Loucy (cell line): ENCODE results near the gene EXTL2.
"Not testable (repeated sequence)": the region's sequence is repeated elsewhere in the genome, so short reads cannot be mapped to it uniquely, and the experiment has no call there.

Experiments
- H2AFZ ChIP-seq: fragments of 200-600 bp; sonication (generic); 2 replicates; pipeline ENCODE4 v1.6.0; 2016; ENCODE audit warnings: antibody characterized with exemption, mild to moderate bottlenecking, low read length, moderate library complexity
- H3F3A ChIP-seq: fragments of 200-600 bp; 2 replicates; pipeline ENCODE4 v1.6.0; 2016; ENCODE audit warnings: antibody characterized with exemption, low read depth, mild to moderate bottlenecking
- H3K27me3 ChIP-seq: fragments of 200-600 bp; sonication (generic); 2 replicates; pipeline ENCODE4 v1.6.1; 2014; ENCODE audit warnings: low read length, mild to moderate bottlenecking; ENCODE audit not compliant: insufficient read depth, poor library complexity, severe bottlenecking
- H3K36me3 ChIP-seq: fragments of 200-600 bp; sonication (generic); 2 replicates; pipeline ENCODE4 v1.6.1; 2016; ENCODE audit warnings: low read length; ENCODE audit not compliant: insufficient read depth
- H3K4me1 ChIP-seq: fragments of 200-600 bp; sonication (generic); 2 replicates; pipeline ENCODE4 v1.5.1; 2014; ENCODE audit warnings: low read length, mild to moderate bottlenecking; ENCODE audit not compliant: insufficient read depth, poor library complexity, severe bottlenecking
- H3K4me2 ChIP-seq: fragments of 200-600 bp; sonication (generic); 2 replicates; pipeline ENCODE4 v1.6.0; 2014; ENCODE audit warnings: antibody characterized with exemption, low read length, low read depth, mild to moderate bottlenecking; ENCODE audit not compliant: poor library complexity, severe bottlenecking
- H3K4me3 ChIP-seq: fragments of 200-600 bp; sonication (generic); 2 replicates; pipeline ENCODE4 v1.5.1; 2014; ENCODE audit warnings: low read length, mild to moderate bottlenecking, mixed read lengths; ENCODE audit not compliant: poor library complexity, severe bottlenecking
- H3K79me2 ChIP-seq: fragments of 200-600 bp; sonication (generic); 2 replicates; pipeline ENCODE4 v1.6.1; 2014; ENCODE audit warnings: low read length; ENCODE audit not compliant: insufficient read depth
- H3K9ac ChIP-seq: fragments of 200-600 bp; sonication (generic); 2 replicates; pipeline ENCODE4 v1.6.0; 2014; ENCODE audit warnings: mild to moderate bottlenecking, low read depth, low read length, moderate library complexity; ENCODE audit not compliant: poor library complexity, severe bottlenecking
- H3K9me2 ChIP-seq: fragments of 200-600 bp; sonication (generic); replicated peaks from 2 replicates; pipeline ENCODE4 v1.6.1; 2016; ENCODE audit warnings: low read depth, low read length, mixed read lengths
- H3K9me3 ChIP-seq: fragments of 200-600 bp; sonication (generic); 2 replicates; pipeline ENCODE4 v1.6.1; 2014; ENCODE audit warnings: mild to moderate bottlenecking, antibody characterized with exemption, low read length, low read depth; ENCODE audit not compliant: insufficient read depth
- H4K20me1 ChIP-seq: fragments of 200-600 bp; sonication (generic); 2 replicates; pipeline ENCODE4 v1.6.0; 2014; ENCODE audit warnings: antibody characterized with exemption, low read length, mild to moderate bottlenecking; ENCODE audit not compliant: insufficient read depth, poor library complexity, severe bottlenecking
- CTCF ChIP-seq: fragments of 200-600 bp; sonication (generic); conservative IDR thresholded peaks from 2 replicates; pipeline ENCODE4 v1.5.1; 2014; ENCODE audit warnings: mild to moderate bottlenecking, antibody characterized with exemption, low read length
- EZH2phosphoT487 ChIP-seq: fragments of 200-600 bp; IDR thresholded peaks from 2 replicates; pipeline ENCODE4 v1.6.1; 2018; ENCODE audit warnings: antibody characterized with exemption, mild to moderate bottlenecking, moderate library complexity, borderline replicate concordance

EXTL2 gene

GRCh38 chr1:100941580-100942216 is 47.1 kb upstream of the EXTL2 start:
- peaks cover 30% of the 10 kb centered on the region; the same call in 1 of the 2 replicates for H3K36me3 ChIP-seq

GRCh38 chr1:100941098-100941527 is 46.5 kb upstream of the EXTL2 start:
- no peak overlapping the region for H3K4me2 ChIP-seq

More at GRCh38 chr1:100941580-100942216, 47.1 kb upstream of the EXTL2 start:
- no peaks in the 10 kb centered on the region for H3K9me3 ChIP-seq
- TF ChIP-seq CTCF (no peak), EZH2phosphoT487 (no peak)
- no peaks in the 10 kb centered on the region for H3K79me2 ChIP-seq
- no peaks in the 10 kb centered on the region for H3K27me3 ChIP-seq
- no peaks in the 10 kb centered on the region for H3K9me2 ChIP-seq
- H3K4me3 ChIP-seq = no peak overlapping the region
- H3K4me1 ChIP-seq = no peaks in the 10 kb centered on the region
- no peaks in the 10 kb centered on the region for H4K20me1 ChIP-seq
- H2AFZ ChIP-seq = no peak overlapping the region
- no peak overlapping the region for H3K4me2 ChIP-seq
- no peak overlapping the region for H3K9ac ChIP-seq
- no peaks in the 10 kb centered on the region for H3F3A ChIP-seq

GRCh38 chr1:100936194-100936967 is 41.7 kb upstream of the EXTL2 start:
- peaks cover 6% of the 10 kb centered on the region for H3K4me1 ChIP-seq
- TF ChIP-seq CTCF = no peak
- no peak for TF ChIP-seq EZH2phosphoT487
- H3K9ac ChIP-seq = no peak overlapping the region
- no peaks in the 10 kb centered on the region for H3K79me2 ChIP-seq
- no peaks in the 10 kb centered on the region for H4K20me1 ChIP-seq
- H3K9me2 ChIP-seq = no peaks in the 10 kb centered on the region
- H3K4me2 ChIP-seq = no peak overlapping the region
- no peak overlapping the region for H3K4me3 ChIP-seq
- peaks cover 35% of the 10 kb centered on the region; the same call in 1 of the 2 replicates for H3K36me3 ChIP-seq
- H3K9me3 ChIP-seq = no peaks in the 10 kb centered on the region
- no peaks in the 10 kb centered on the region for H3F3A ChIP-seq
- no peaks in the 10 kb centered on the region for H3K27me3 ChIP-seq
- H2AFZ ChIP-seq = no peak overlapping the region

More at GRCh38 chr1:100941098-100941527, 46.5 kb upstream of the EXTL2 start:
- Histone ChIP-seq H3K9me3 (no peaks in the 10 kb centered on the region), H3F3A (no peaks in the 10 kb centered on the region), H2AFZ (no peak overlapping the region), H3K27me3 (no peaks in the 10 kb centered on the region), H3K4me1 (no peaks in the 10 kb centered on the region), H3K4me3 (no peak overlapping the region), H3K9ac (no peak overlapping the region), H3K9me2 (no peaks in the 10 kb centered on the region), H3K36me3 (peaks cover 33% of the 10 kb centered on the region; the same call in 1 of the 2 replicates), H4K20me1 (no peaks in the 10 kb centered on the region), H3K79me2 (no peaks in the 10 kb centered on the region)
- no peak for TF ChIP-seq CTCF
- no peak for TF ChIP-seq EZH2phosphoT487

- peaks cover 30% of the 10 kb centered on the region; the same call in 1 of the 2 replicates for H3K36me3 ChIP-seq
- H3K79me2 ChIP-seq, H3K27me3 ChIP-seq: not testable (repeated sequence)
Measured at GRCh38 chr1:100933555-100933954, 38.9 kb upstream of the EXTL2 start.

More at GRCh38 chr1:100933555-100933954, 38.9 kb upstream of the EXTL2 start:
- H4K20me1 ChIP-seq, H3K9me3 ChIP-seq, H3K9me2 ChIP-seq, H2AFZ ChIP-seq, H3K9ac ChIP-seq, H3K4me3 ChIP-seq, H3K4me2 ChIP-seq, H3F3A ChIP-seq: not testable (repeated sequence)
- H3K4me1 ChIP-seq = peaks cover 18% of the 10 kb centered on the region
